Inflammatory macrophage (primary cell): ENCODE data around the gene OGA.

Source experiments
- DNase-seq, 2 donors: peaks; one replicate each; pipeline ENCODE4 v3.0.0-alpha.2; 2020 to 2022
- total RNA-seq, 18 experiments: gene quantifications; one replicate each; lab custom pipeline; 2026; ENCODE audit warnings: mixed read lengths in 6 of 18, inconsistent platforms in 2 of 18; lab: John Stamatoyannopoulos, UW

Gene OGA
- total RNA-seq: 60.5 to 152 (median 96.4) reads per million in 18 experiments

DNA sequence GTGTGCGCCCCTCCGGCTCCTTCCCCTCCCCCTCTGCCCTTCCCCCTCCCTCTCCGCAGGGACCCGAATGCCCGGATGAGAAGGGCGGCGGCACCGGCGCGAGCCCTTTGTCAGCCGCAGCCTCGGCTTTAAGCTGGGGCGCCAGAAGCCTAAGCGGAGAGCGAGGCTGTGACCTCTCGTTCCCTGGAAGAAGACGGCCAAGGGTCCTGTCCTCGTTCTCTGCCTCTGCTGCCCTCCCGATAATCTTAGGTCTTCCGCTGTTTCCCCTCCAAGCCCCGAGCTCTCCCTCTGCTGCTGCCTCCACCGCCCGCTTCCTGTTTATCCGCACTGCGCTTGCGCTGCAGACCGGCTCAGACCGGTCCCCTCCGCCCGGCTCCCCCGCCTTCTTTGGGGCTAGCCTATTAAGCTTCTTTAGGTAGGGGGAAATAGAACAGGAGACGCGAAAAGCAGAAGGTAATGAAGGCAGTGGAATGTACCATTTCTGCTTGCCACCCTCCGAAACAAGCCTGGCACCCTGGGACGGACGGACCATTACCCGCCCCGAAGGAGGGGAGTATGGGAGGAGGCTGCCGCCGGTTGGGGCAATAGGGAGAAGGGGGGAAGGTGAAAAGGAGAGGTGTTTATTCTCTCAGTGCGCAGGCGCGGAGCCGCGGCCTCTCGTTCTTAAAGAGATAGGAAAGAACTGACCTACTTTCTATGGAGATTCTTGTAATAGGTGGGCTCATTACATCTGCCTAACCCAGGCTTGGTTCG is at the start of gene OGA:
Gene OGA (minus strand): TSS at position 326 of the 753 bp plus-strand sequence. CDS start 422 bp downstream, outside the sequence.
- peak; percentile 98 to 99 for DNase-seq

GRCh38 chr10:101867931-101868330 is 49.7 kb upstream of the OGA start:
- DNase-seq: no peak

DNA sequence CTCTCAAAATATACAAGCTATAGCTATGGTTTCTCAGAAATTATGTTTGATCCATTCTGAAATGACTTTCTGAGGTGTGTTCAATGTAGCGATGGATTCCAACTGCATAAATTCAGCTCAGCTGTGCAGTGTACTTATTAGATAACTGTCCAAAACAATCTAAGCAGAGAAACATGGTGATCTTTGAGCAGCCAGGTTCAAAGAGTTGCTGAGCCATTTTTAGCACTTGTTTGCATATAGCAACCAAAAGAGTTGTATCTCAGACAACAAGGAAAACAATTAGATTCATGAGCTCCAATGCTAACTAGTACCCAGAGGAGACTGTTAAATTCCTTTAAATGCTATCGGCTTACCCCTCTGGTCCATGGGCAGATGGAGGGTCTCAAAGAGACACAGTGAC is 41.3 kb upstream of the OGA start:
- DNase-seq: no peak

- peak; percentile 25 to 28 for DNase-seq
Observed at GRCh38 chr10:101858723-101859500, 40.7 kb upstream of the OGA start.

- DNase-seq: no peak
Observed at GRCh38 chr10:101857802-101858476, 39.7 kb upstream of the OGA start.

DNA sequence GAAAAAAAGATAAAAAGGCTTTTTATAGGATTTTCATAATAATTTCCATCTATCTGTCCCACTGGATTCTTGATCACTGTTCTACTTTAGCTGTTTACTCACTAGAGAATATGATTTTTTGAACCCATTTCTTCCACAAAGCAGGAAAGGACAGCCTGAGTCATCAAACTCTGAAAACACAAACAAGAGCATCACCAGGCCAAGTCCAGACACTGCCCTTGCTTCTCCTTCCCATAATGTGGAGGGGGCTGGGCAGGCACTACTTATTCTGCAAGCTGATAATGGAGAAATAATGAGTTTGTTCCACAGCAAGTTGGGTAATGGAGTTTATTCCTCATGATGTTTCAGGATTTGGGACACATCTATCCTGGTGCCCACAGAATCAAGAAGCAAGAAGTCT is 38.4 kb upstream of the OGA start:
- DNase-seq: peak; percentile 38 to 40

DNA sequence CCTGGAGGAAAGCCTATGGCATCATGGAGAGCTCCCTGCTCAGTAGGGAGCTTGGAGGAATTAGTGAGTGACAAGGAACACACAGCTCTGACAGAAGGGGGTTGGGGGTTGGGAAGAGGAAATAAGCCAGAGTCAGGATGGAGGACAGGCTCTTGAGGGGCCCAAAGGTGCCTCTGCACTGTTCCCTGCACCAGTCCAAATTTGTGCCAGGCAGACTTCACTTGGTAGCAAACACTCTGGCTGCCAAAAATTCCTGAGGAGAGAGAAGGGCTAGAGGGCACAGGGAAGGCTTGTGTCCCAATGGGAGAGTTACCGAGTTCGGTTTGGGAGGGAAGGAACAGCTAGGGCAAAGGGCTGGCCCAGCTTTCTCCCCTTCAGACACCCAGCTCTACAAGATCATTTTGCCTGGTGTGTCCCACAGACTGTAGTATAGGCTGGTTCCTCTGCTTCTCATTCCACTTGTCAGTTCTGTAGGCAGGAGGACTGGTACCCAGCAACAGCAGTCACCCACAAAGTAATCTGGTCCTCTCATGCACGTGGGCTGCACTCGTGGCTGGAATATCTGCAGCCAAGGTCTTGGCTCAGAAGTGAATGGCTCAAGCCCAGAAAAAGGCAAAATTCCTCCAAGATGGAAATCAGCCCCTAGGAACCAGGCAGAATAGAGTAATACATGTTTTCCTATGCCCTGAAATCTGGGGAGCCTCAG is 33.3 kb upstream of the OGA start:
- no peak for DNase-seq

DNA sequence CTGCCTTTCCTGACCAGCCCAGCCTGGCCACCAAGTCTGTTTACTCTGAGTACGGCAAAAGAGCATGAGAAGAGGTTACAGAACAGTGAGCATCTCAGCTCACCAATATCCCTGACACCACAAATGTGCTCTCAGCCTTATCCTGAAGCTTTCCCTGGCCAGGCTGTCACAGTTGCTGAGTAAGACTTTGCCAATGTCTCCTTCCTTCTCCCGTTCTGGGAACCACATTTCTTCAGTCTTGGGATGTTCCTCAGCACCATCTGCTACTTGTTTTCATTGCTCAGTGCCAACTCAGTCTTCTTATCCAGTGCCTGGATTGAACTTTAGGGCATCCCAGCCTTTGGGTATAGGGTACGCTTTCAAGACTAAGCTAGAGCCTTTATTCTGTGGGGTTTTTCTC is 32.5 kb upstream of the OGA start:
- no peak for DNase-seq

DNA sequence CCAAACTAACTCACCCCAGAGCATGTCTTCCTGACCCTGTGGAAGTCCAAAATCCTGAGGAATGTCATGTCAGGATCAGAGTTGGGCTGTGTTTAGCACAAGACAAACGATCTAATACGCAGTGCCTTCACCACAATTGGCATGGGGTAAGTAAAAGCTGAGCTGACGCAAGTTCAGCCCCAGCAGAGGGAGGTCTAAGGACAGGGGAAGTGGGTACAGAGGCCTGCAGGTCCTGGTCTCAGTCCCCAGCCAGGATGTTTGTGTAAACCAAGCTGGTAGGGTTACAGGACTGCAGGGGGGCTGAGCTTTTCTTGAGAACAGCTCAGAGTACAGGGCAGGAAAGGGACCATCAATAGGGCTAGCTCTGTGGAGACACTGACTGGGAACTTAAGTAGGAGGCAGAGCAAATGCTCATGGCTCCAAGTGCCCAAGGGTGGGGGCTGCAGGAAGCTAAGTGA is 30.7 kb upstream of the OGA start:
- peak; percentile 70 to 76 for DNase-seq

- DNase-seq: peak; percentile 49 to 65
Observed at GRCh38 chr10:101848408-101848807, 30.2 kb upstream of the OGA start.

DNA sequence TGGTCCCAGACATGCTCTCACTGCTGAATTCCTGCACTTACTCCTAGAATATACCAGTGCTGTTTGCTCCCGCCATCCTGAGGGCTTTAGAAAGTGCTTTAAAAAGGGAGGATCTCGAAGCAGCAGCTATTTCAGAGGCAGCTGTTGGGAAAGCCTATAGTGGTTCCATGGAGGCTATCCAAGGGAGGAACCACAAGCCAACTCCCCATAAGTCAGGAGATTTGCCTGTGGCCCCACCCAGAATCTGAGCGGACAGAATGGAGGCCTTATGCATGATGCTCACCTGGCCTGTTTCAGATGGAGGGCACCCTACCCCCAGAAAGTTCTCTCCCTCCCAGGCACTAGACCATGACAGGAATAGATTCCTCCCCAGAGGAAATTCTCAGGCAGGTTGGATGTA is 27.6 kb upstream of the OGA start:
- DNase-seq: no peak

GRCh38 chr10:101843032-101844021 is 25.1 kb upstream of the OGA start, which contains the start of gene KCNIP2:
KCNIP2 (minus strand) TSS chr10:101843800; CDS start chr10:101843568, 232 bp downstream.
- DNase-seq: peak; percentile 10 to 35

DNA sequence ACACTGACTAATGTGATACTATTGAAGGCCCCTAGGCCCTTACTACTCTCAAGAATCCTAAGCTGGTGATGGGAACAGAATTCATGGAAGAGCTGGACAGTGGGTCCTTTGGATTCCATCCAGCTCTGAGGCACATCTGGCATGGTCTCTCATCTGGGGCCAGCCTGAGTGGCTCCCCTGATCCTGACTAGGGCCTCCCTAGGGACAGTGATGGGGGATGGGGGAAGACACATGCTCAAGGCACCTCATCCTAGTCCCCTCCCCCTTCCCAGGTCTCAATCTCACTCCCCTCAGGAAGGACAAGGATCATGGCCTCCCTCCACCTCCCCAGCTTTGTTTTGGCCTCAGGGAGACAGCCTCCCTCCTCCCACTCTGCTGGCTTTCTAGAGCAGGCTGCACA is 23.6 kb upstream of the OGA start:
- DNase-seq: no peak

GRCh38 chr10:101840741-101841453 is 22.7 kb upstream of the OGA start:
- peak; percentile 80 to 81 for DNase-seq

DNA sequence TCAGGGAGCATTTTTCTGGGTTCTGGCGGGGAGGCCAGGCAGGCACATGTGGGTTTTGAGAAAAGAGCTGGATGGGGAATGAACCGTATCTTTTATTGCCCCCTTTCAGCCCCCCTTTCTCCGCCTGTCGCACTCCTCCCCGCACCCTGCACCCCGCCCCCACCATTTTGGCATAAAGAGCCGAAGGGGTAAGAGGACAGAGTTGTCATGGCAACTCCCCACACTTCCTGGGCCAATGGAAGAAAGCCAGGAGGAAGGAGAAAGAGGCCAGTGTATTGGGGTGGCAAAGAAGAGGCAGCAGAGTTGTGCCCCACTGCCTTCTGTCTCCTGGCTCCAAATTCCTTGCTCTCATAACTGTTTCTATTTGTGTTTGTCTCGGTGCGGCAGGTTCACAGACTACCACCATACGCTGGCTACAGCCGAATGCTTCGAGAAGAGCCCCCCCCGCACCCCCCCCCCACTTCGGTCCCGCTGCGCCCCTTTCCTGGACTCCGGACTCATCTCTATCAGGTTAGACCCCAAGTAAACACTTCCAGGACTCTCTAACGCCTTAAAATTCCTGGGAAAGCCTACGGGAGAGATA is 21.9 kb upstream of the OGA start:
- peak; percentile 16 to 25 for DNase-seq

- DNase-seq: peak; percentile 39 to 41
Observed at GRCh38 chr10:101839416-101840063, 21.3 kb upstream of the OGA start.

DNA sequence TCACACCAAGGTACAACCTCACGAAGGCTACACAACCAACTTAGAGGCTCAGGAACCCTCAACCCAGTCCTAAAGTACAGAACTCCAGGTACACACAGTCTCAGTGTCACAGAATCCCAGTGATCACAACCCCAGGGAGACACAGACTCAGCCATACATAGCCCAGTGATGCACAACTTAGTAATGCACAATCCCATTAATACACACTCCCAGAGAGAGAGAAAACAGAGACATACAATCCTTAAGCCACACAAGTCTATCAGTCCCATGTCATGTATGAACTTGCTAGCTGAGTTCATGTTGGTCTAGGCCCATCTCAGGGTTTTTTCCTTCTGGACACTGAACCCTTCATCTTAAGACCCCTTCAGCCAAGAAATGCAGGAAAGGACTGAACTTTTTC is 20.8 kb upstream of the OGA start:
- no peak for DNase-seq

GRCh38 chr10:101838416-101838970 is 20.2 kb upstream of the OGA start:
- DNase-seq: no peak

DNA sequence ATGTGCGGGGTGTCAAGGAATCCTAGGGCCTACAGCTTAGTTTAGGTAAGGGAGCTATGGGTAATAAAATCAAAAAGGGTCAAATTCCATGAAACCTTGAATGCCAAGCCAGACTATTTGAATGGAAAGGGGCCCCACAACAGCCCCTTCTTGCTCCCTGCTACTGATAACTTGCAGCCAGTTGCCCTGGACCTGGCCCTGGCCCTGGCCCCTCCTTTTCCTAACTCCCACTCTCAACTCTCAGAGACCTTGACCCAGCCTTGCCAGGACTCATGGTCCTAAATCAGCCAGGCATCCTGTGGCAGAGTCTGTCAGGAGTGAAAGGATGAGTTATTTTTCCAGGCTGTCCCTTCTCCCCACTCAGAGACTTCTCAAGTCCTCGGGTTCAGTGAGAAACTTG is 19.5 kb upstream of the OGA start:
- no peak for DNase-seq
